ENCODE results near the gene SNTA1. TPM values are rescaled to one million over a fixed set of nuclear protein-coding genes. Genes with fewer than 3 reads are reported as not detected.

SNTA1 gene
- total and polyA plus RNA-seq, 2 donors (not counting 1 experiment from before 2014, with no cell fraction given) = 17.2 to 46.6 TPM

GRCh38 chr20:33475381-33476152 is 32.0 kb upstream of the SNTA1 start:
- Histone ChIP-seq H4K20me1 (ENCODE audit: control insufficient read depth, extremely low read depth, insufficient read depth, low read length) (no peaks in the 10 kb centered on the region), H3K79me2 (ENCODE audit: control insufficient read depth, insufficient read depth, low read length) (no peaks in the 10 kb centered on the region), H2AFZ (ENCODE audit: low read length) (no peak overlapping the region), H3K4me2 (ENCODE audit: extremely low read depth, insufficient read depth, low read length) (no peak overlapping the region), H3K4me3 (replicated peaks in 1 of 4; ENCODE audit: control extremely low read depth in 1 of 4, insufficient read depth in 1 of 4, low read depth in 3 of 4, low read length in 4 of 4) (no peak overlapping the region), H3K27me3 (ENCODE audit: control insufficient read depth, insufficient read depth, low read length) (peaks cover 10% of the 10 kb centered on the region), H3K4me1 (ENCODE audit: control insufficient read depth, extremely low read depth, insufficient read depth, low read length) (no peaks in the 10 kb centered on the region), H3K9me3 (ENCODE audit: control insufficient read depth, insufficient read depth, low read depth, low read length) (no peaks in the 10 kb centered on the region), H3K27ac (ENCODE audit: insufficient read depth, low read length) (no peak overlapping the region), H3K9ac (ENCODE audit: insufficient read depth, low read length) (no peak overlapping the region), H3K36me3 (ENCODE audit: control insufficient read depth, insufficient read depth, low read length) (no peaks in the 10 kb centered on the region)
- no peak for DNase-seq (ENCODE audit: low read depth in 2 of 2)
- no peak for TF ChIP-seq CTCF (conservative IDR thresholded peaks at IDR 0.05 in 1 of 2, IDR thresholded peaks at IDR 0.05 in 1 of 2; ENCODE audit: low read depth in 1 of 2, low read length in 2 of 2)
- no peak for TF ChIP-seq EZH2 (IDR thresholded peaks at IDR 0.05; ENCODE audit: low read length, missing control alignments)

GRCh38 chr20:33474963-33475362 is 31.4 kb upstream of the SNTA1 start:
- no peaks in the 10 kb centered on the region for H3K9me3 ChIP-seq (ENCODE audit: control insufficient read depth, insufficient read depth, low read depth, low read length)
- H2AFZ ChIP-seq (ENCODE audit: low read length) = no peak overlapping the region
- no peak overlapping the region for H3K4me3 ChIP-seq (replicated peaks in 1 of 4; ENCODE audit: control extremely low read depth in 1 of 4, insufficient read depth in 1 of 4, low read depth in 3 of 4, low read length in 4 of 4)
- no peak overlapping the region for H3K27ac ChIP-seq (ENCODE audit: insufficient read depth, low read length)
- no peaks in the 10 kb centered on the region for H3K36me3 ChIP-seq (ENCODE audit: control insufficient read depth, insufficient read depth, low read length)
- H3K9ac ChIP-seq (ENCODE audit: insufficient read depth, low read length) = no peak overlapping the region
- no peaks in the 10 kb centered on the region for H3K4me1 ChIP-seq (ENCODE audit: control insufficient read depth, extremely low read depth, insufficient read depth, low read length)
- TF ChIP-seq EZH2 (IDR thresholded peaks at IDR 0.05; ENCODE audit: low read length, missing control alignments) (no peak), CTCF (conservative IDR thresholded peaks at IDR 0.05 in 1 of 2, IDR thresholded peaks at IDR 0.05 in 1 of 2; ENCODE audit: low read depth in 1 of 2, low read length in 2 of 2) (no peak)
- H3K4me2 ChIP-seq (ENCODE audit: extremely low read depth, insufficient read depth, low read length) = no peak overlapping the region
- H3K27me3 ChIP-seq (ENCODE audit: control insufficient read depth, insufficient read depth, low read length) = peaks cover 10% of the 10 kb centered on the region
- DNase-seq (ENCODE audit: low read depth in 2 of 2) = no peak
- H4K20me1 ChIP-seq (ENCODE audit: control insufficient read depth, extremely low read depth, insufficient read depth, low read length) = no peaks in the 10 kb centered on the region
- H3K79me2 ChIP-seq (ENCODE audit: control insufficient read depth, insufficient read depth, low read length) = no peaks in the 10 kb centered on the region

GRCh38 chr20:33474097-33474873 is 30.7 kb upstream of the SNTA1 start:
- Histone ChIP-seq H2AFZ (ENCODE audit: low read length) (no peak overlapping the region), H3K27ac (ENCODE audit: insufficient read depth, low read length) (no peak overlapping the region), H3K36me3 (ENCODE audit: control insufficient read depth, insufficient read depth, low read length) (no peaks in the 10 kb centered on the region), H3K27me3 (ENCODE audit: control insufficient read depth, insufficient read depth, low read length) (peaks cover 10% of the 10 kb centered on the region), H3K9me3 (ENCODE audit: control insufficient read depth, insufficient read depth, low read depth, low read length) (no peaks in the 10 kb centered on the region), H3K4me2 (ENCODE audit: extremely low read depth, insufficient read depth, low read length) (no peak overlapping the region), H3K4me1 (ENCODE audit: control insufficient read depth, extremely low read depth, insufficient read depth, low read length) (no peaks in the 10 kb centered on the region), H3K4me3 (replicated peaks in 1 of 4; ENCODE audit: control extremely low read depth in 1 of 4, insufficient read depth in 1 of 4, low read depth in 3 of 4, low read length in 4 of 4) (no peak overlapping the region), H3K79me2 (ENCODE audit: control insufficient read depth, insufficient read depth, low read length) (no peaks in the 10 kb centered on the region), H4K20me1 (ENCODE audit: control insufficient read depth, extremely low read depth, insufficient read depth, low read length) (no peaks in the 10 kb centered on the region), H3K9ac (ENCODE audit: insufficient read depth, low read length) (no peak overlapping the region)
- TF ChIP-seq CTCF (conservative IDR thresholded peaks at IDR 0.05 in 1 of 2, IDR thresholded peaks at IDR 0.05 in 1 of 2; ENCODE audit: low read depth in 1 of 2, low read length in 2 of 2) (no peak), EZH2 (IDR thresholded peaks at IDR 0.05; ENCODE audit: low read length, missing control alignments) (no peak)
- DNase-seq (ENCODE audit: low read depth in 2 of 2) = no peak
